ENCODE measurements around the gene PRAME. TPM values are rescaled to one million over a fixed set of nuclear protein-coding genes. Genes with fewer than 3 reads are reported as not detected.
"Not testable (repeated sequence)": the region's sequence is repeated elsewhere in the genome, so short reads cannot be mapped to it uniquely, and the experiment has no call there.

Gene PRAME, protein sequence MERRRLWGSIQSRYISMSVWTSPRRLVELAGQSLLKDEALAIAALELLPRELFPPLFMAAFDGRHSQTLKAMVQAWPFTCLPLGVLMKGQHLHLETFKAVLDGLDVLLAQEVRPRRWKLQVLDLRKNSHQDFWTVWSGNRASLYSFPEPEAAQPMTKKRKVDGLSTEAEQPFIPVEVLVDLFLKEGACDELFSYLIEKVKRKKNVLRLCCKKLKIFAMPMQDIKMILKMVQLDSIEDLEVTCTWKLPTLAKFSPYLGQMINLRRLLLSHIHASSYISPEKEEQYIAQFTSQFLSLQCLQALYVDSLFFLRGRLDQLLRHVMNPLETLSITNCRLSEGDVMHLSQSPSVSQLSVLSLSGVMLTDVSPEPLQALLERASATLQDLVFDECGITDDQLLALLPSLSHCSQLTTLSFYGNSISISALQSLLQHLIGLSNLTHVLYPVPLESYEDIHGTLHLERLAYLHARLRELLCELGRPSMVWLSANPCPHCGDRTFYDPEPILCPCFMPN
- total RNA-seq (2014; rRNA removed; shearing (Covaris generic)) = not detected in 2 replicates
- not detected in 2 replicates for polyA plus RNA-seq (2016; fragmentation: Nextera tagmentation; extraction: Ambion mirVana)

DNA sequence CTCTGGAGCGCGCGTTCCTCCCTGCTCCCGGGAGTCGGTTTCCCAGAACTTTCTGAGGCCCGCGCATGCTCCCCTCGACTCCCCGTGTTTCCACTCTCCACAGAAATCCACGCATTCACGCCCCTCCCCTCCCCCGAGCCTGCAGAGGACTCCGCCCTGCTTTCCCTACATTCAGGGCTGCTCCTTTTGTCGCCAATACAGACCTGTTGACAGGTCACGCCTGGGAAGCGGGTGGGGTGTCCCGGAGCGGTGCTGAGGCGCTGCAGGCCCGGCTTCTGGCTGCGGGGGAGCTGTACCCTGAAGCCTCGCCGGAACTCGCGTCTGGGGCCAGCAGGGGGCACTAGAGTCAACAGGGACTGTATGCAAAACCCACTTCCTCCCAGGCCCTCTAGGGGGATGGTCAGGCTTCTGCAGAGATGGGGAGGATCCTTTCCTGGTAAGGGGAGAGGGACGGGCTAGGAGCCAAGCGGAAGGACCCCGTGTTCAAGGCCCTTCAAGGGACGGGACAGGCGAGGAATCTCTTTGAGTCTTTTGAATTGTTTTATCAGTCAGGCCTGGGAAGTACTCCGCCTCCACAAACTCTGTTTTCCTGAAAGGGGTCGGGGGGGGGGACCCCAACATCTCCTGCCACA, at the start of gene PRAME:
Gene PRAME, minus strand, starts transcription at position 294 of the 632 bp plus-strand sequence. CDS start 2,433 bp downstream, outside the sequence.
- H3K4me3 ChIP-seq = no peak within 1 kb of the TSS
- no peak within 1 kb of the TSS for H3K9ac ChIP-seq
- H3K27ac ChIP-seq = no peak within 1 kb of the TSS
- no peaks in the 10 kb centered on the region for H3K9me3 ChIP-seq (ENCODE audit: low read depth)
- in situ Hi-C loops (cut with MboI) = no loop called here
- H3K4me1 ChIP-seq (ENCODE audit: insufficient read depth) = no peaks in the 10 kb centered on the region
- H3K9me2 ChIP-seq (ENCODE audit: insufficient read depth) = no peaks in the 10 kb centered on the region
- no peaks in the 10 kb centered on the region for H4K20me1 ChIP-seq (ENCODE audit: insufficient read depth)
- H3K36me3 ChIP-seq (ENCODE audit: low read depth) = no peaks in the 10 kb centered on the region
- no peaks in the 10 kb centered on the region; the same call in 1 of the 2 replicates for H3K27me3 ChIP-seq (replicated peaks; ENCODE audit: insufficient read depth)
- H3K4me2 ChIP-seq (ENCODE audit: unreplicated experiment) = no peak within 1 kb of the TSS
- H3F3A ChIP-seq (ENCODE audit: insufficient read depth) = no peaks in the 10 kb centered on the region
- no peak within 1 kb of the TSS; the same call in 1 of the 2 replicates for H2AFZ ChIP-seq
- peak; percentile 61 for DNase-seq
- WGBS, 2 experiments (ENCODE audit: low coverage in 1 of 2, low lambda C conversion rate in 2 of 2, missing lambda C conversion rate in 2 of 2) = 58 to 64% methylated on average over 23 to 32 of the region's 32 CpGs
- TF ChIP-seq EZH2phosphoT487 (IDR thresholded peaks at IDR 0.05; ENCODE audit: insufficient read depth, low read depth) (no peak), EZH2 (IDR thresholded peaks at IDR 0.05; ENCODE audit: insufficient read depth, poor library complexity, severe bottlenecking) (no peak)
- no peaks in the 10 kb centered on the region for H3K79me2 ChIP-seq (ENCODE audit: insufficient read depth)

DNA sequence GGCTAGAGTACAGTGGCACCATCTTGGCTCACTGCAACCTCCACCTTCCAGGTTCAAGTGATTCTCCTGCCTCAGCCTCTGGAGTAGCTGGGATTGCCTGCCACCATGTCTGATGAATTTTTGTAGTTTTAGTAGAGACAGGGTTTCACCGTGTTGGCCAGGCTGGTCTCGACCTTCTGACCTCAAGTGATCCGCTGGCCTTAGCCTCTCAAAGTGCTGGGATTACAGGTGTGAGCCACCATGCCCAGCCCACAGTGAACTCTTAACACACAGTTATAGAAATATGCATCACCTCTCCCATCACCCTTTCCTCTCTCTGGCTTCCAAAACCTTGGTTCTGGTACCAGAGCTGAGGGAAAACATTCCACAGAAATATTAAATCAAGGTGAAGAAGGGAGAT, 49.0 kb upstream of the PRAME start:
- H3K4me3 ChIP-seq; in situ Hi-C loops (cut with MboI); H3K9me3 ChIP-seq (ENCODE audit: low read depth); DNase-seq; H3K9me2 ChIP-seq (ENCODE audit: insufficient read depth); H3K79me2 ChIP-seq (ENCODE audit: insufficient read depth); H4K20me1 ChIP-seq (ENCODE audit: insufficient read depth); H3F3A ChIP-seq (ENCODE audit: insufficient read depth); H3K9ac ChIP-seq; H3K36me3 ChIP-seq (ENCODE audit: low read depth); H2AFZ ChIP-seq; H3K27ac ChIP-seq; H3K4me1 ChIP-seq (ENCODE audit: insufficient read depth); H3K4me2 ChIP-seq (ENCODE audit: unreplicated experiment): not testable (repeated sequence)
- WGBS, 2 experiments (ENCODE audit: low coverage in 1 of 2, low lambda C conversion rate in 2 of 2, missing lambda C conversion rate in 2 of 2) = 37 to 51% methylated on average over 3 of the region's 3 CpGs
- peaks cover 25% of the 10 kb centered on the region for H3K27me3 ChIP-seq (replicated peaks; ENCODE audit: insufficient read depth)

DNA sequence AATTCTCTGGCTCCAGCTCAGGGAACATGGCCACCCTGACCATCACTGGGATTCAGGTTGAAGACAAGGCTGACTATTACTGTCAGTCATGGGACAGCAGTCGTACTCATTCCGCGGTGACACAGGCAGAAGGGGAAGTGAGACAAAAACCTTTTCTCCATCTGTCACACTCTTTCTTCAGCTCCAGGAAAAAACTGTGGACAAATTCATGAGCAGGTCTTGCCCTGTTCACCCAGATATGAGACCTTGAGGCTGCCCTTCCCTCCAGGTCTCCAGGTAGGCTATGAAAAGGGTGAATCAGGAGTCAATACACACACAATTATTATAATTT, 46.0 kb upstream of the PRAME start:
- no peak for DNase-seq
- H3K4me2 ChIP-seq (ENCODE audit: unreplicated experiment) = no peak overlapping the region
- no peak overlapping the region for H3K9ac ChIP-seq
- no peaks in the 10 kb centered on the region for H3K79me2 ChIP-seq (ENCODE audit: insufficient read depth)
- H3K36me3 ChIP-seq (ENCODE audit: low read depth) = no peaks in the 10 kb centered on the region
- no peak overlapping the region for H2AFZ ChIP-seq
- H3K27me3 ChIP-seq (replicated peaks; ENCODE audit: insufficient read depth) = peaks cover 12% of the 10 kb centered on the region
- H3K27ac ChIP-seq = no peak overlapping the region
- no peaks in the 10 kb centered on the region for H3F3A ChIP-seq (ENCODE audit: insufficient read depth)
- no peaks in the 10 kb centered on the region for H3K9me3 ChIP-seq (ENCODE audit: low read depth)
- no peak overlapping the region for H3K4me3 ChIP-seq
- 55 to 58% methylated on average over 3 of the region's 3 CpGs for WGBS, 2 experiments (ENCODE audit: low coverage in 1 of 2, low lambda C conversion rate in 2 of 2, missing lambda C conversion rate in 2 of 2)
- in situ Hi-C loops (cut with MboI) = no loop called here
- no peaks in the 10 kb centered on the region for H3K4me1 ChIP-seq (ENCODE audit: insufficient read depth)
- H4K20me1 ChIP-seq (ENCODE audit: insufficient read depth) = no peaks in the 10 kb centered on the region
- no peak for TF ChIP-seq EZH2phosphoT487 (IDR thresholded peaks at IDR 0.05; ENCODE audit: insufficient read depth, low read depth)
- no peak for TF ChIP-seq EZH2 (IDR thresholded peaks at IDR 0.05; ENCODE audit: insufficient read depth, poor library complexity, severe bottlenecking)
- H3K9me2 ChIP-seq (ENCODE audit: insufficient read depth) = no peaks in the 10 kb centered on the region

DNA sequence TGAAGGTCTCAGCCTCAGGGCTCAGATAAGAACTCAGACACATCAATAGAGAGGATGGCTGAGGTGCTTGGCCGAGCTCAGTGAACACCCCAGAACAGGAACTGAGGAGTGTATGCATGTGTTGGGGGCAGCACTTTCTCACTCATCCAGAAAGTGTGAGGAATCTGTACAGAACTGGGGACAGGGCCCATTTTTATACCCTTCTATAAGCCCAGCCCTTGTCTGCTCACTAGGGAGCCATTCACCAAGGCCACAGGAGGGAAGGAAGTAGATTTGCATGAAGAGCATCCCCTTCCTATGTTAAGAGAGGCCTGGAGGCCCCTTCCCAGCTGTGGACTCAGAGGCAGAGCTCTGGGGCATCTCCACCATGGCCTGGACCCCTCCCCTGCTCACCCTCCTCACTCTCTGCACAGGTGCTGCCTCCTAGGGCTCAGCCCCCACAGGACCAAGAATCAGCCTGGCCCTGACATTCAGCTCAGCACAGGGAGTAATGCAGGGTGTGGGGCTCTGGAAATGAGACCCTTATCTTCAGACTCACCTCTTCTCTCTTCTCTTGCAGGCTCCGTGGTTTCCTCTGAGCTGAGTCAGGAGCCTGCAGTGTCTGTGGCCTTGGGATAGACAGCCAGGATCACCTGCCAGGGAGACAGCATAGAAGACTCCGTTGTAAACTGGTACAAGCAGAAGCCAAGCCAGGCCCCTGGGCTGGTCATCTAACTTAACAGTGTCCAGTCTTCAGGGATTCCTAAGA, 45.4 kb upstream of the PRAME start:
- 37 to 48% methylated on average over 3 of the region's 3 CpGs for WGBS, 2 experiments (ENCODE audit: low coverage in 1 of 2, low lambda C conversion rate in 2 of 2, missing lambda C conversion rate in 2 of 2)
- in situ Hi-C loops (cut with MboI) = no loop called here
- H3K9me2 ChIP-seq (ENCODE audit: insufficient read depth) = no peaks in the 10 kb centered on the region

More for the DNA sequence above, 45.4 kb upstream of the PRAME start:
- no peaks in the 10 kb centered on the region for H4K20me1 ChIP-seq (ENCODE audit: insufficient read depth)
- H3K27ac ChIP-seq = no peak overlapping the region
- H3F3A ChIP-seq (ENCODE audit: insufficient read depth) = no peaks in the 10 kb centered on the region
- H3K4me1 ChIP-seq (ENCODE audit: insufficient read depth) = no peaks in the 10 kb centered on the region
- H3K4me3 ChIP-seq = no peak overlapping the region
- H2AFZ ChIP-seq = no peak overlapping the region
- no peak overlapping the region for H3K4me2 ChIP-seq (ENCODE audit: unreplicated experiment)
- H3K9ac ChIP-seq = no peak overlapping the region
- TF ChIP-seq EZH2 (IDR thresholded peaks at IDR 0.05; ENCODE audit: insufficient read depth, poor library complexity, severe bottlenecking) (no peak), EZH2phosphoT487 (IDR thresholded peaks at IDR 0.05; ENCODE audit: insufficient read depth, low read depth) (no peak)
- H3K9me3 ChIP-seq (ENCODE audit: low read depth) = no peaks in the 10 kb centered on the region
- H3K27me3 ChIP-seq (replicated peaks; ENCODE audit: insufficient read depth) = peaks cover 11% of the 10 kb centered on the region
- H3K36me3 ChIP-seq (ENCODE audit: low read depth) = no peaks in the 10 kb centered on the region
- H3K79me2 ChIP-seq (ENCODE audit: insufficient read depth) = no peaks in the 10 kb centered on the region
- DNase-seq = no peak
